Measurements from ENCODE around the gene CHST11.
A peak's percentile ranks its signal among the peaks of the same experiment; 100 is the strongest.
"Not testable (repeated sequence)": the region's sequence is repeated elsewhere in the genome, so short reads cannot be mapped to it uniquely, and the experiment has no call there.

CHST11 gene

DNA sequence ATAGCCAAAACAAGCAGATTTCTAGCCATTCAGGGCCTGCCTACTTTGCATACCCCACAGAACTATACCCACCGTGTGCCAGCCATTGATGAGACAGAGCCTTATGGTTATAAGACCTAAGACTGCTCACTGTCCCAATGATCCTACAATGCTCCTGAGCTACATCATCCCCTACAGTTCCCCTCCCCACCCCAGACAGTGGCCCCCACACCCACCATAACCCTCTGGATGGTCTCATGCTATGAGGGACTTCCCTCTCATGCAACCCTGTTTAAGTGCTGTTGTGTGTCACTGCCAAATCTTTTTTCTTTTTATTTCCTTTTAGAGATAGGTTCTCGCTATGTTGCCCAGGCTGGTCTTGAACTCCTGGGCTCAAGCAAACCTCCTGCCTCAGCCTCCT, 75.9 kb downstream of the CHST11 start:
- DNase-seq, result no peak

GRCh38 chr12:104533134-104533533, 76.4 kb downstream of the CHST11 start:
- DNase-seq, result peak; percentile 13

DNA sequence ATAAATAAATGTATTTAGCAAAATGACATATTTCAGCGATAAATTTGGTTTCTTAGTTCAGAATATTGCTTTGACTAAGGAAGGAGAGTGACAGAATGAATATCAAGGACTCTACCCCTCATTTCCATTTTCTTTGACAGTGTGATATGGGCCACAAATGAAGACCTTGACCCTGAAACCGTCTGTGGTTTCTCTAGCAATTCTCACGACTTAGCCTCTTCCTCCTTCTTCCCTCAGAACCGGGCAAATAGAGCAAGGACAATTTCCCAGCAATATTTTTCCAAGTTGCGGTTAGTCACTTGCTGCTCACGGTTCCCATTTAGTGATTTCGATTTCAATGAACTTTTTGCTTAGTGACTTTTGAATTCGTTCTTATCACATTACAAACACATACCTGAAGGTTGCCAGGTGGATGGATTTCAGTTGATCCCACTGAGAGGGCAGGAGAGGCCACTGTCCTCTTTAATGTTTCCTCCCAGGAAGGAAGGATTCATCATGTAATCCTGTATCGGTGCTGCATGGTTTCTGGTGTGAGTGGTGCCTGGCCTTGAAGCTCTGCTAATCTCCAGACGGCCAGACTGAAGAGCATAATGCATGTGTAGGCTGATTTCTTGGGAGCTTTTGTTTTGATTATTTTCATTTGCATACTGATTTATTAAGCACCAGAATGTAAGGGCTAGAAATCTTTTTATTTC, 77.6 kb downstream of the CHST11 start:
- no peak for DNase-seq

- no peak for DNase-seq
Observed at GRCh38 chr12:104534857-104535248, 78.1 kb downstream of the CHST11 start.

DNA sequence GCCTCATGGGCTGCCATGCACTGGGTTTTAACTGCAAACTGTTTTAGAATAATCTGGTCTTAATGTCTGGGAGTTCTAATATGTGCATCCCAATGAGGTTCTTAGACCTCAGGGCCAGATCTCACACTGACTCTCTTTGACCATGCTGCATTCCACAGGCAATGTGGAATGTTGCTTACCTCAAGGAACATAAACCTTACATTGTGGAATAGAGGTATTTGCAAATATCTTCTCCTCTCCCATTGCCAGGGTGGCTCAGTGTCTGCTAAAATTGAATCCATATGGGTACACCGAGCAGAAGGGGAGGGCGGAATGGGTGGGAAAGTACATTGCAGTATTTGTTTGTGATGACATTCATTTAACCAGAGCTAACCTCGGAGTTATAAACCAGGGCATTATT, 78.6 kb downstream of the CHST11 start:
- no peak for DNase-seq

- DNase-seq, result no peak
Observed at GRCh38 chr12:104536841-104537240, 80.1 kb downstream of the CHST11 start.

- DNase-seq, result no peak
Observed at GRCh38 chr12:104538056-104538455, 81.3 kb downstream of the CHST11 start.

- no peak for DNase-seq
Observed at GRCh38 chr12:104538891-104539462, 82.2 kb downstream of the CHST11 start.

- DNase-seq, result no peak
Observed at GRCh38 chr12:104544836-104545235, 88.1 kb downstream of the CHST11 start.

GRCh38 chr12:104546575-104546974, 89.8 kb downstream of the CHST11 start:
- no peak for DNase-seq

GRCh38 chr12:104547235-104547634, 90.5 kb downstream of the CHST11 start:
- DNase-seq, result no peak

DNA sequence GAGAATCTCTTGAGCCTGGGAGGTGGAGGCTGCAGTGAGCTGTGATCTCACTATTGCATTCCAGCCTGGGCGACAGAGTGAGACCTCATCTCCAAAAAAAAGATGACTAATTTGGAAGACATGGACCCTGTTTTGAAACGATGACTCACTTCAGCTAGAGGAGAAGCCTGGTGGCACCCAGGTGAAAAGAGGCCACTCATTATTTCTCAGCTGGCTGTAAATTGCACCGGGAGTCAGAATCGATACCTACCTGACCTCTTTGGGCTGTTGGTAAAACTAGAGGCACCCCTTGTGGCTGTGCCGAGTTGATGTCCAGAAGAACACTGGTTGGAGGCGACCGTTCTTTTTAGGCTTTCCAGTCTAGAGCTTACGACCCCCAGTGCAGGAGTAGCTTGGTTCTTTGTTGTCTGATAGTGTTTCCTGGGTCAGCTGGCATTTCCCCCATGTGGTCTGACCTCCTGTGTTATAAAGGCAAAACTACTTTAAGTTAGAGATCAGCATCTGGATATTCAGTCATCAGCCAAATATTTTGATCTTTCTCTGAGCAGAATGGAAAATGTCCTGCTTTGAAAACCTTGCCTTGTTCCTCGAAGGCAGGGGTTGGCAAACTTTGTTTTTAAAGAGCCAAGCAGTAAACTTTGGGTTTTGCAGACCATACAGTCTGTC, 93.2 kb downstream of the CHST11 start:
- DNase-seq, result peak; percentile 31

- no peak for DNase-seq
Observed at GRCh38 chr12:104551313-104551931, 94.7 kb downstream of the CHST11 start.

GRCh38 chr12:104553421-104553820, 96.7 kb downstream of the CHST11 start:
- no peak for DNase-seq

DNA sequence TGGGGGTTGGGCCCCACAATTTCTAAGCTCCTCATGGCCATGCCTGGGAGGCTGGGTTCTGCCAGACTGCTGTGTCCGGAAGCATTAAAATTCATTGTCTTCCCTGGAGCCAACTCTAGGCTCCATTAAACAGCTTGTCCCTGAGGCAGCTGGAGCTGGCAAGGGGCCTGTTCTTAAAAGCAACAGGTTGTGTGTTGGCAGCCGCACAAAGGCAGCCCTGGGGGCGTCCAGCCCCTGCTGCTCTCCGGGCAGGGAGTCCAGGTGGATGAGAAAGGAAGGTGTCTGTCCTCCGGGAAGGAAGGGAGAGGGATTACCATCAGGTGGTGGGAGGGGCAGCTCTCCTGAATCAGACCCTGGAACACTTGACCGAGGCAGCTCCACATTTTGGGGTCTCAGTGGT, 98.9 kb downstream of the CHST11 start:
- no peak for DNase-seq

DNA sequence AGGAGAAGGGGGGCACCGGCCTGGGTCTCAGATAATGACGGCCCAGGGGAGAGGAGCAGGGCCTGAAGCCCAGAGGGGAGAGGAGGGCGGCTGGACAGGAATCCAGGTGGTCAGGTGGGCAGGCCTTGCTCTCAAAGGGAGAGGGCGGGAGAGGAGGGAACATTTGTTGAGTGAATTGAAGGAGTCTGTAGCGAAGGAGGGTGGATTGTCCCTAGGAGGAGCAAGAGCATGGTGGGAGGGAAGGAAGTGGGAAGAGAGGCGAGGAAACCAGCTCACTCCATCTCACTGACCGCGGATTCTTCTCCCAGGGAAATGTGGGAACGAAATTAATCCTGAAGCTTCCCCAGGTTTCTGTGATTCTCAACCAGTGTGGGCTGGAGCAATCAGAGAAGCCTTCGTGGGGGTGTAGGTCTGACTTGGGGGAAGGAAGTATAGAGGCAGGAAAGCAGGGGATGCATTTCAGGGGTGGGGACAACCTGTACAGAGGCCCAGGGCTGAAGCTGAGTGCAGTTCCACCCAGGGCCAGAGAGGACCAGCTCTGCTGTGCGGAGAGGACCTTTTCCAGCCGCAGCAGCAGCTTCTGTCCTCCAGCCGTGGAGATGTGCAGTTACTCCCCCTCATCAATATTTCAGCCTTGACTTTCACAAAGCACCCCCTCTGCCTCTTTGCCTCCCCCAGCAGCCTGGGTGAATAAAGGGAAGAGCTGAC, 100.9 kb downstream of the CHST11 start:
- no peak for DNase-seq

GRCh38 chr12:104560881-104561280, 104.1 kb downstream of the CHST11 start:
- no peak for DNase-seq

DNA sequence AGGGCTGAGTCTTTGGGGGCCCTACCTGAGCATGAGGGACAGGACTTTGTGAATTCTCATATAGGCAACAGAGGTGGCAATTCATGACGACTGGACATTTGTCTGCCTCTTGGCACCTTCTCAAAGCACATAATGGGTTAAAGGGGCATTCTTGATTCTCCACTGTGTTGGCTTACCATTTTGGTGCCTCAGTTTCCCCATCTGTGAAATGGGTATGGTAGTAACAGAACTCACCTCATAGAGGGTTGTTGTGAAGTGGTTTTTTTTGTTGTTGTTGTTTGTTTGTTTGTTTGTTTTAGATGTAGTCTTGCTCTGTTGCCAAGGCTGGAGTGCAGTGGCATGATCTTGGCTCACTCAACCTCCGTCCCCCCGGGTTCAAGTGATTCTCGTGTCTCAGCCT, 106.0 kb downstream of the CHST11 start:
- no peak for DNase-seq

DNA sequence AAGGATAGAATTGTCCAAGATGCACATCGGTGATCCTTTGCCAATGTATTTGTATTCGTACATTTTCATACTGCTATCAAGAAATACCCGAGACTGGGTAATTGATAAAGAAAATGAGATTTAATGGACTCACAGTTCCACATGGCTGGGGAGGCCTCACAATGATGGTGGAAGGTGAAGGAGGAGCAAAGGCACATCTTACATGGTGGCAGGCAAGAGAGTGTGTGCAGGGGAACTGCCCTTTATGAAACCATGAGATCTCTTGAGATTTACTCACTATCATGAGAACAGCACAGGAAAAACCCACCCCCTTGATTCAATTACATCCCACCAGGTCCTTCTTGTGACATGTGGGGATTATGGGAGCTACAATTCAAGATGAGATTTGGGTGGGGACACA, 107.9 kb downstream of the CHST11 start:
- not testable (repeated sequence) for DNase-seq

DNA sequence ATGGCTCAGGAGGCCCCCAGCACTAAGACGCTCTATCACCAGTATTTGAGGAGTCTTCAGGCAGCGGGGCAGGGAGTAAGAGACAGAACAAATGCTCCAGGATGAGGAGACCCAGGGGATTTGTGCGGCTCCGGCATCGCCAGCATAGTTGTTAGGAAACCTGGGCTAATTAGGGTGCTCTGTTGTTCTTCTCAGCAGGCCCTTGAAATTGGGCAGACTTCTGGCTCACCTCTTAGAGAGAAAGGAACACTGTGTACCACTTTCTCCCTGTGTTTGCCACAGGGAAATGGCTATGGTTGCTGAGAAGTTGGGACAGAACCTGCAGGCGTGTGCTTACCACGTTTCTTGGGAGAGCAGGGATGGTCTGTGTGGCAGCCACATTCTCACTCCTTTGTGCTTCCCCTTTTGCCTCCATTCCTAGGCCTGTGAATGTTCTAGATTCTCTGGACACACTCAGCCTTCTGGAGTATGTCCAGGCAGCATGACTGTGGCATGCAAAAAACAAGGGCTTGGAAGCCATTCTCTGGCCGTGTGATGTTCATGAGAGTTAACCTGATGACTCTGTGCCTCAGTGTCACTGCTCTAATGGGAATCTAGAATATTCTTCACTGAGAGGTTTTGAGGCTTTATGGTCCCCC, 109.0 kb downstream of the CHST11 start:
- no peak for DNase-seq

DNA sequence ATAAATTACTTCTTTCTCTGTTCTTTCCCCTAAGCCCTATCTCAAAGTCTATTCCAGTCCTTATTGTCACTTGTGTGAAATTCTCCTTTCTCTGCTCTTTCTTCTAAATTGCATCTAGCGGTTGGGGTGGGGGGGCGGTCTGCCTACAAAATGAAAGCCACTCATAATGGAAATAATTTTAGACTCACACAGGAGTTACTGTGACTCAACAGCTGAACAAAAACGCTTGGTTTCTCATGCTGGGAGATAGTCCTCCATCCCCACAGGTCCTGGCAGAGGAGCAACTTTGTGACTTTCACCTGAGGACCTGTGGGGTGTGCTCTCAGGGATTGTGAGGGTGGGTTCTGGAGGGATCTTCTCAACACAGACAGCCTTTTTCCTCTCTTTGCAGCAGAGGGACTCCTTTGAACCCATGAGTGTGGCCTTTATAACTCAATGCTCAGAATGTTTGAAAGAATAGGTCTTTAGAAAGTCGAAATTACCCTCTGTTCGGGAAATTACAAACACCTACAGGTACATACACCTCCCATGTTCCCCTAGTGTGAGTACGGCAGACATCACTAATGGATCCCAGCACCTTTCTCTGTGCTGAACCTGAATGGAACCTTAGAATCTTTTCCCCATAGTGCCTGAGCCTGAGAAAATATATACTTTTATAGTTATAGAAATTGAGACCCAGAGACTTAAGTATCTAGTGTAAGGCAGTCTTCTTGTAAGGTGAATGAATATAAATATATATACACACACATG, 109.7 kb downstream of the CHST11 start:
- no peak for DNase-seq
